Articular chondrocyte of knee joint (primary cell): ENCODE results near the gene BMP6. TPM values are rescaled to one million over a fixed set of nuclear protein-coding genes. Genes with fewer than 3 reads are reported as not detected.

Experiments used
- total RNA-seq: library from RNA; depleted of rRNA; stranded (reverse); fragments of >200 nt; gene quantifications from 2 replicates; pipeline ENCODE4 v1.2.3, GENCODE V29; 2012

The BMP6 gene
- 4.2 and 12.4 TPM in 2 replicates for total RNA-seq

DNA sequence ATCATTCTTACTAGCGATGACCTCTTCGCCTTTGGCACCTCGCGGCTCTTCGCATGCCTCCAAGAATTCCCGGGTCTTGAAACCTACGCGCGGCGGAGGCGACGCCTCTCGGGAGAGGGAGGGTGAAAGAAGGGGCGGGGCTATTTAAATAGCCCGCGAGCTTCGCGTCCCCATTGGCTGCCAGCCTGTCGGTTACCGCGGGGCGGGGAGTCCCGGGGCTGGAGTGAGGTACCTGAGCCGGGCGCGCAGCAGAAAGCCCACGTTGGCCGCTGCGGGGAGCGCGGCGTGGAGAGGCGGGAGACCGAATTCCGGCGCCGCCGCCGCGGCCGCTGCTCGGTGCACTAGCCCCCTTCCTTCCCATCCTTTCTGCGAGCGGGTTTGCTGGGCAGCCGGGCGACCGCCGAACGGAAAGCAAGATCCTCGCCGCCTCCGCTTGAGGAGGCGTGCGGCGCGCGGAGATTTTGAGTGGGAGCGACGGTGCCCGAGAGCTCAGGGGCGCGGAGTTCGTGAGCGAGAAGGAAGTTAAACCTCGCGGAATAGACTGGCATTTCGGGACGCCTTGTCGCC lies at the start of gene BMP6:
Gene BMP6, plus strand, starts transcription at position 251 of the 567 bp plus-strand sequence. CDS start 857 bp downstream, outside the sequence.

GRCh38 chr6:7910654-7911344 lies 184.9 kb downstream of the BMP6 start, which contains the start of gene TXNDC5:
TXNDC5 (minus strand) TSS chr6:7910788; CDS start chr6:7910776, 12 bp downstream.

Other genes with a start within 250 kb of the BMP6 start
- gene DSP, start 184.4 kb upstream of the BMP6 start, total RNA-seq = 1.3 and 4.6 TPM in 2 replicates
- 15.6 and 19.2 TPM in 2 replicates for gene SNRNP48, start 135.9 kb upstream of the BMP6 start, total RNA-seq
- gene TXNDC5, start 184.7 kb downstream of the BMP6 start, total RNA-seq = 422 and 508 TPM in 2 replicates